LNCAP (cell line): ENCODE results near the gene FAM184A.

Experiments
- TF ChIP-seq, protein P1 (sequence below): fragments of 450-650 bp; IDR thresholded peaks from 2 replicates; pipeline ENCODE4 v1.5.1; 2017; ENCODE audit warnings: mild to moderate bottlenecking

The FAM184A gene

GRCh38 chr6:118993803-118994251, 84.6 kb downstream of the FAM184A start:
- TF ChIP-seq, protein P1, sequence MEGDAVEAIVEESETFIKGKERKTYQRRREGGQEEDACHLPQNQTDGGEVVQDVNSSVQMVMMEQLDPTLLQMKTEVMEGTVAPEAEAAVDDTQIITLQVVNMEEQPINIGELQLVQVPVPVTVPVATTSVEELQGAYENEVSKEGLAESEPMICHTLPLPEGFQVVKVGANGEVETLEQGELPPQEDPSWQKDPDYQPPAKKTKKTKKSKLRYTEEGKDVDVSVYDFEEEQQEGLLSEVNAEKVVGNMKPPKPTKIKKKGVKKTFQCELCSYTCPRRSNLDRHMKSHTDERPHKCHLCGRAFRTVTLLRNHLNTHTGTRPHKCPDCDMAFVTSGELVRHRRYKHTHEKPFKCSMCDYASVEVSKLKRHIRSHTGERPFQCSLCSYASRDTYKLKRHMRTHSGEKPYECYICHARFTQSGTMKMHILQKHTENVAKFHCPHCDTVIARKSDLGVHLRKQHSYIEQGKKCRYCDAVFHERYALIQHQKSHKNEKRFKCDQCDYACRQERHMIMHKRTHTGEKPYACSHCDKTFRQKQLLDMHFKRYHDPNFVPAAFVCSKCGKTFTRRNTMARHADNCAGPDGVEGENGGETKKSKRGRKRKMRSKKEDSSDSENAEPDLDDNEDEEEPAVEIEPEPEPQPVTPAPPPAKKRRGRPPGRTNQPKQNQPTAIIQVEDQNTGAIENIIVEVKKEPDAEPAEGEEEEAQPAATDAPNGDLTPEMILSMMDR, result no peak

GRCh38 chr6:118993358-118993757, 85.1 kb downstream of the FAM184A start:
- TF ChIP-seq, protein P1, result no peak

DNA sequence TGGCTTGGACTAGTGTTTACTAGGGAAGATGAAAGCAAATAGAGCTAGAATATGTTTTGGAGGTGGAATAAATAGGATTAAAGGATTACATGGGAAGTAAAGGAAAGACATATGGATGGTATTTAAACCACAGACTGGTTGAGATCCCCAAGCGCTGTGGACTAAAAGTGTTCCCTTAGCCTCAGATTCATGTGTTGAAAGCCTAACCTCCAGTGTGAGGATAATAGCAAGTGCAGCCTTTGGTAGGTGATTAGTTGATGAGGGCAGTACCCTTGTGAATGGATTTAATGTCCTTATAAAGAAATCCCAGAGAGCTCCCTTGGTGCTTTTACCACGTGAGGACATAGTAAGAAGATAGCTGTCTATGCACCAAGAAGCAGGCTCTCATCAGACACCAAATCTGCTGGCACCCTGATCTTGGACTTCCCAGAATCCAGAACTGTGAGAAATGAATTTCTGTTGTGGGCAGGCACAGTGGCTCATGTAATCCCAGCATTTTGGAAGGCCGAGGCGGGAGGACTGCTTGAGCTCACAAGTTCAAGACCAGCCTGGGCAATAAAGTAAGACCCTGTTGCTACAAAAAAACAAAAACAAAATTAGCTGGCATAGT, 86.2 kb downstream of the FAM184A start:
- TF ChIP-seq, protein P1, result no peak

DNA sequence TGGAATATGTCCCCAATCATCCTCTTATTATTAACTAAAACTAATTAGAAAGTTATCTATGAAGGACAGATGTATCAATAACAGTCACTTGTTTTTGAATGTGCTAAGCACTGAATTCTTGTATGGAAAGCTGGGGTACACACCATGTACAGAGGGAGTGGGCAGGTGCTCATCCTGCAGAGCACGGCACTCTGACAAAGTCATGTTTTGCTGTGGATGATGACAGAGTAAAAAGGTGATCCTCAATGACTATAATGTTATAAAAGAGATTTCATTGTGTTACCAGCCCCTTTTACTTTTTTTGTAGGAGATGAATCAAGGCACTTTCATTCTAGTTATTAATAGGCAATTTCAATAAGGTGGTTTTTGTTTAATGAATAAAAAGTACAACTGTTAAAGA, 92.2 kb downstream of the FAM184A start:
- TF ChIP-seq, protein P1, result no peak

DNA sequence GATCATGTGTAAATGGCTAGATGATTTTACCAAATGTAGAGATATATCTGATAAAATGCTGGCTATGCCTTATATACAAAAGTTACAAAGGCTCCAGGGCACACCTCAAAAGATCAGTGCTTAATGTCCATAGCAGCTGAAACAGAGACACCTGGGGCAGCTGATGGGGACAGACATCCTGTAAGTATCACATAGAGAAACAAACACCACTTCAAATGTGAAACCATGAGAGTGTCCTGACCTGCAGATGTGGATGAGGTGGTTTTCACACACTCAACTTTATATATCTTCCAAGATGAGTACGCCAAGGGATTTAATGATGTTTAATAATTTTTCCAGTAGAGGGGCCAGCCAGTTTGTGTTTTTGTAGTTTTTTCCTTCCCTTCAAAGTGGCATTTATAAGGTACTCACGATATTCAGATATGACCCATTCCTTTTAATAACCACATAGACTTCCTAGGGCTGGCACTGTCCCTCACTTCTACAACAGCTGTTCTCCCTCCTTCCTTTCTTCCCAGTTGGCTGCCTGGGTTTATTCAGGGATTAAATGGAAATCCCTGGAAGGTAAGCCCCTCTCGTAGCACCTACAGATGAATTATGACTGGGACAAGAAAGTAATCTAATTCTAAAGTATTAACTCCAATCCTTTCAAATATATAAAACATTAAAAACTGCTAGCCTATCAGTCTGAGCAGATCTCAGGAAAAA, 93.2 kb downstream of the FAM184A start:
- TF ChIP-seq, protein P1, result no peak

- TF ChIP-seq, protein P1, result no peak
Measured at GRCh38 chr6:118984342-118984741, 94.1 kb downstream of the FAM184A start.

GRCh38 chr6:118982575-118982911, 95.9 kb downstream of the FAM184A start:
- TF ChIP-seq, protein P1, result no peak
